Measurements from ENCODE around the gene KRTAP10-9.
"Not testable (repeated sequence)": the region's sequence is repeated elsewhere in the genome, so short reads cannot be mapped to it uniquely, and the experiment has no call there.

Gene KRTAP10-9

GRCh38 chr21:44593598-44594405 lies 33.1 kb upstream of the KRTAP10-9 start:
- peak overlapping the region; percentile 61 to 95 (median 87) for H3K4me2 ChIP-seq
- H3K9ac ChIP-seq: peak overlapping the region in 9 of 11 experiments; percentile 30 to 68 (median 40); a peak in 15 of 22 replicates
- peaks cover 0 to 13% (median 0%) of the 10 kb centered on the region in 11 experiments; a peak in 4 of 22 replicates for H3K27me3 ChIP-seq
- peak overlapping the region in 9 of 11 experiments; percentile 11 to 79 (median 55); a peak in 15 of 22 replicates for H3K27ac ChIP-seq
- no peaks in the 10 kb centered on the region; a peak in 1 of 22 replicates for H4K20me1 ChIP-seq
- H3K36me3 ChIP-seq: no peaks in the 10 kb centered on the region
- H3K4me1 ChIP-seq: peaks cover 21 to 38% (median 32%) of the 10 kb centered on the region in 10 experiments
- peak in 1 of 11 experiments; percentile 49; a peak in 1 of 22 replicates for TF ChIP-seq Cebpa-rat (IDR thresholded peaks at IDR 0.05)
- H3K9me3 ChIP-seq (replicated peaks in 1 of 11): peaks cover 0 to 10% (median 0%) of the 10 kb centered on the region in 11 experiments; a peak in 3 of 22 replicates
- H3K4me3 ChIP-seq: peak overlapping the region in 3 of 10 experiments; percentile 12 to 28 (median 22); a peak in 2 of 20 replicates

GRCh38 chr21:44594406-44594916 lies 32.4 kb upstream of the KRTAP10-9 start:
- H4K20me1 ChIP-seq: no peaks in the 10 kb centered on the region; a peak in 1 of 22 replicates
- H3K36me3 ChIP-seq: no peaks in the 10 kb centered on the region
- peak overlapping the region in 8 of 11 experiments; percentile 12 to 79 (median 56); a peak in 11 of 22 replicates for H3K27ac ChIP-seq
- H3K4me1 ChIP-seq: peaks cover 21 to 38% (median 32%) of the 10 kb centered on the region in 10 experiments
- peaks cover 0 to 13% (median 0%) of the 10 kb centered on the region in 11 experiments; a peak in 3 of 22 replicates for H3K9me3 ChIP-seq (replicated peaks in 1 of 11)
- H3K9ac ChIP-seq: peak overlapping the region in 6 of 11 experiments; percentile 30 to 68 (median 56); a peak in 5 of 22 replicates
- TF ChIP-seq Cebpa-rat (IDR thresholded peaks at IDR 0.05): no peak
- H3K4me2 ChIP-seq: peak overlapping the region; percentile 61 to 95 (median 87); a peak in 21 of 22 replicates
- H3K4me3 ChIP-seq: no peak overlapping the region
- peaks cover 0 to 13% (median 0%) of the 10 kb centered on the region in 11 experiments; a peak in 4 of 22 replicates for H3K27me3 ChIP-seq

- TF ChIP-seq Cebpa-rat (IDR thresholded peaks at IDR 0.05): no peak
- Histone ChIP-seq H3K27me3 (peaks cover 0 to 13% (median 0%) of the 10 kb centered on the region in 11 experiments; a peak in 4 of 22 replicates), H3K9me3 (replicated peaks in 1 of 11) (peaks cover 0 to 13% (median 0%) of the 10 kb centered on the region in 11 experiments; a peak in 3 of 22 replicates), H3K9ac (no peak overlapping the region), H3K4me1 (peaks cover 21 to 38% (median 32%) of the 10 kb centered on the region in 10 experiments), H3K36me3 (no peaks in the 10 kb centered on the region), H3K27ac (no peak overlapping the region; a peak in 1 of 22 replicates), H3K4me3 (no peak overlapping the region), H3K4me2 (peak overlapping the region in 5 of 11 experiments; percentile 79 to 92 (median 87); a peak in 6 of 22 replicates), H4K20me1 (no peaks in the 10 kb centered on the region; a peak in 1 of 22 replicates)
Measured at GRCh38 chr21:44595524-44595923, 31.4 kb upstream of the KRTAP10-9 start.

- Histone ChIP-seq H3K36me3 (no peaks in the 10 kb centered on the region), H3K9me3 (replicated peaks in 1 of 11) (peaks cover 0 to 13% (median 0%) of the 10 kb centered on the region in 11 experiments; a peak in 3 of 22 replicates), H3K4me2 (no peak overlapping the region), H3K27me3 (peaks cover 0 to 13% (median 0%) of the 10 kb centered on the region in 11 experiments; a peak in 4 of 22 replicates), H3K27ac (no peak overlapping the region), H3K4me1 (peaks cover 21 to 38% (median 32%) of the 10 kb centered on the region in 10 experiments), H4K20me1 (no peaks in the 10 kb centered on the region; a peak in 1 of 22 replicates), H3K4me3 (no peak overlapping the region), H3K9ac (no peak overlapping the region)
- no peak for TF ChIP-seq Cebpa-rat (IDR thresholded peaks at IDR 0.05)
Measured at GRCh38 chr21:44596068-44596725, 30.7 kb upstream of the KRTAP10-9 start.

GRCh38 chr21:44598061-44598460 lies 28.8 kb upstream of the KRTAP10-9 start:
- TF ChIP-seq Cebpa-rat (IDR thresholded peaks at IDR 0.05): no peak
- Histone ChIP-seq H3K4me1 (peaks cover 13 to 25% (median 23%) of the 10 kb centered on the region in 10 experiments), H3K4me2 (no peak overlapping the region), H3K27me3 (peaks cover 0 to 6% (median 0%) of the 10 kb centered on the region in 11 experiments; a peak in 4 of 22 replicates), H4K20me1 (no peaks in the 10 kb centered on the region; a peak in 1 of 22 replicates), H3K9me3 (replicated peaks in 1 of 11) (peaks cover 0 to 13% (median 0%) of the 10 kb centered on the region in 11 experiments; a peak in 3 of 22 replicates), H3K9ac (no peak overlapping the region), H3K27ac (peak overlapping the region in 1 of 11 experiments; percentile 10; a peak in 1 of 22 replicates), H3K4me3 (no peak overlapping the region), H3K36me3 (no peaks in the 10 kb centered on the region)

- H3K4me3 ChIP-seq: no peak overlapping the region
- H4K20me1 ChIP-seq: no peaks in the 10 kb centered on the region; a peak in 1 of 22 replicates
- H3K27me3 ChIP-seq: no peaks in the 10 kb centered on the region
- no peak overlapping the region for H3K9ac ChIP-seq
- TF ChIP-seq Cebpa-rat (IDR thresholded peaks at IDR 0.05): no peak
- no peaks in the 10 kb centered on the region for H3K36me3 ChIP-seq
- H3K4me1 ChIP-seq: peaks cover 0 to 11% (median 9%) of the 10 kb centered on the region in 10 experiments; a peak in 18 of 20 replicates
- H3K27ac ChIP-seq: no peak overlapping the region
- peaks cover 6 to 24% (median 9%) of the 10 kb centered on the region in 11 experiments; a peak in 19 of 22 replicates for H3K9me3 ChIP-seq (replicated peaks in 1 of 11)
- no peak overlapping the region for H3K4me2 ChIP-seq
Measured at GRCh38 chr21:44599264-44600029, 27.4 kb upstream of the KRTAP10-9 start.

- not testable (repeated sequence) for H4K20me1 ChIP-seq, H3K4me1 ChIP-seq, H3K27ac ChIP-seq, H3K36me3 ChIP-seq, H3K27me3 ChIP-seq, H3K4me2 ChIP-seq, H3K4me3 ChIP-seq, H3K9ac ChIP-seq
- peaks cover 6 to 27% (median 13%) of the 10 kb centered on the region in 11 experiments; a peak in 20 of 22 replicates for H3K9me3 ChIP-seq (replicated peaks in 1 of 11)
Measured at GRCh38 chr21:44600118-44600978, 26.5 kb upstream of the KRTAP10-9 start, which contains the start of gene KRTAP10-7. KRTAP10-7 (plus strand) TSS chr21:44600597; CDS start chr21:44600622, 25 bp downstream.

- H3K4me2 ChIP-seq, H3K9ac ChIP-seq, H4K20me1 ChIP-seq, H3K27ac ChIP-seq, H3K4me1 ChIP-seq, H3K4me3 ChIP-seq, H3K36me3 ChIP-seq, H3K27me3 ChIP-seq: not testable (repeated sequence)
- peaks cover 6 to 27% (median 14%) of the 10 kb centered on the region in 11 experiments; a peak in 21 of 22 replicates for H3K9me3 ChIP-seq (replicated peaks in 1 of 11)
Measured at GRCh38 chr21:44601091-44601490, 25.8 kb upstream of the KRTAP10-9 start.

Measured in BLaER1 treated with 17β-estradiol and CSF1 and Interleukin-3, amounts not matched to agents 10 nM and 100 nM (cell line).